ENCODE measurements around the gene MON2. TPM values are rescaled to one million over a fixed set of nuclear protein-coding genes. Genes with fewer than 3 reads are reported as not detected.

The MON2 gene
- total RNA-seq, 4 donors from 2014 or later = 78.6 to 102 (median 97.7) TPM

DNA sequence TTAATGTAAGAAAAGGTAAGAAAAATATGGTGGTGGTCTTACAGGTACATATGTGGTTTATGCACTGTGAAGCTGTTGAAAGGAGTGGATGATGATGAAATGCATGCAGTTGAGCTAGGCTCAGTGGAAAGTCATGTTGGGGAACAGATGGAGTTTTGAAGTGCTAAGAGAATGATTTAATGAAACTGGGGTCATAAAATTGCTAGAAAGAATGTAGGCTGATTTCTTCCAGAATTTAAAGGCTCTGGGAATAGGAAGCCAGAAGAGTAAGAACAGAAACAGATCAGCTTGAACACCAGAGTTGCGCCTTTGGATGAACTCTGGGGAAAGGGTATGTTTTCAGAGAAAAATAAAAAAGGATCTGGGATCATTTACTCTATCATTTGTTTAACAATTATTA, 146.5 kb downstream of the MON2 start:
- Histone ChIP-seq H3K9me3 (no peaks in the 10 kb centered on the region), H3K4me3 (no peak overlapping the region), H3K4me1 (no peaks in the 10 kb centered on the region), H3K27me3 (no peaks in the 10 kb centered on the region), H3K36me3 (no peaks in the 10 kb centered on the region), H3K27ac (no peak overlapping the region)
- TF ChIP-seq CTCF (IDR thresholded peaks at IDR 0.05) = no peak
- TF ChIP-seq POLR2A (IDR thresholded peaks at IDR 0.05) = no peak
- no peak for DNase-seq

- Histone ChIP-seq H3K4me3 (no peak overlapping the region), H3K27ac (no peak overlapping the region), H3K36me3 (no peaks in the 10 kb centered on the region), H3K27me3 (no peaks in the 10 kb centered on the region), H3K4me1 (no peaks in the 10 kb centered on the region), H3K9me3 (no peaks in the 10 kb centered on the region)
- no peak for DNase-seq
- TF ChIP-seq CTCF (IDR thresholded peaks at IDR 0.05) (no peak), POLR2A (IDR thresholded peaks at IDR 0.05) (no peak)
Observed at GRCh38 chr12:62618319-62618718, 151.7 kb downstream of the MON2 start.

DNA sequence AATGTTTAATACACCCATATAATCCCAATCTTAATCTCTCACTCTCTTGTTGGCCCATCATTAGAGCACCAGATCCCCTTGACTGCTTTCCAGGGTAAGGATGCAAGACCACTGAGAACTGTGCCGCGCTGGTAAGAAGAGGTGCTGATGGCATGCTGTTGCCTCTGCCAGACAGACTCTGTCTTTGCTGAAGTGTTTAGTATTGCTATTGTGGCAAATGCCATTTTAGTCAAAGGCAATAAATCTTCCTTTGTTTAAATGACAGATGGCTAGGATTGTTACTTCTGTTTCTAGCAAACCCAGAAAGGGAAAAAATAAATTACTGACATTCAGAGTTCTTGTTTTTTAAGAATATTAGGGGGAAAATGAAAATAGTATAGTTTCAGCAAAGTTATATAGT, 152.3 kb downstream of the MON2 start:
- DNase-seq = no peak
- Histone ChIP-seq H3K9me3 (no peaks in the 10 kb centered on the region), H3K27me3 (no peaks in the 10 kb centered on the region), H3K36me3 (no peaks in the 10 kb centered on the region), H3K4me1 (no peaks in the 10 kb centered on the region), H3K27ac (no peak overlapping the region), H3K4me3 (no peak overlapping the region)
- no peak for TF ChIP-seq CTCF (IDR thresholded peaks at IDR 0.05)
- no peak for TF ChIP-seq POLR2A (IDR thresholded peaks at IDR 0.05)

GRCh38 chr12:62621101-62621638, 154.5 kb downstream of the MON2 start:
- TF ChIP-seq POLR2A (IDR thresholded peaks at IDR 0.05) = no peak
- no peak for TF ChIP-seq CTCF (IDR thresholded peaks at IDR 0.05)
- no peaks in the 10 kb centered on the region for H3K27me3 ChIP-seq
- H3K4me3 ChIP-seq = no peak overlapping the region
- H3K9me3 ChIP-seq = no peaks in the 10 kb centered on the region
- H3K27ac ChIP-seq = no peak overlapping the region
- H3K4me1 ChIP-seq = no peaks in the 10 kb centered on the region
- no peak for DNase-seq
- no peaks in the 10 kb centered on the region for H3K36me3 ChIP-seq

- H3K27ac ChIP-seq = no peak overlapping the region
- no peaks in the 10 kb centered on the region for H3K27me3 ChIP-seq
- H3K9me3 ChIP-seq = no peaks in the 10 kb centered on the region
- TF ChIP-seq CTCF (IDR thresholded peaks at IDR 0.05) (no peak), POLR2A (IDR thresholded peaks at IDR 0.05) (no peak)
- no peak for DNase-seq
- no peaks in the 10 kb centered on the region for H3K36me3 ChIP-seq
- H3K4me3 ChIP-seq = no peak overlapping the region
- H3K4me1 ChIP-seq = no peaks in the 10 kb centered on the region
Observed at GRCh38 chr12:62622177-62622576, 155.6 kb downstream of the MON2 start.

GRCh38 chr12:62625228-62625627, 158.6 kb downstream of the MON2 start:
- TF ChIP-seq CTCF (IDR thresholded peaks at IDR 0.05) (no peak), POLR2A (IDR thresholded peaks at IDR 0.05) (no peak)
- H3K4me3 ChIP-seq = no peak overlapping the region
- H3K27me3 ChIP-seq = no peaks in the 10 kb centered on the region
- H3K4me1 ChIP-seq = no peaks in the 10 kb centered on the region
- H3K9me3 ChIP-seq = no peaks in the 10 kb centered on the region
- no peak for DNase-seq
- no peaks in the 10 kb centered on the region for H3K36me3 ChIP-seq
- no peak overlapping the region for H3K27ac ChIP-seq

Measured in Peyer's patch (tissue), 4 donors.